GM12878 (cell line): ENCODE results near the gene SYF2. TPM values are rescaled to one million over a fixed set of nuclear protein-coding genes. Genes with fewer than 3 reads are reported as not detected.

ENCODE experiments used
- BCL3 ChIP-seq: IDR thresholded peaks from 2 replicates; pipeline ENCODE4 v1.6.1; 2011; ENCODE audit warnings: borderline replicate concordance, low read depth, mild to moderate bottlenecking, moderate library complexity, low read length; ENCODE audit not compliant: insufficient read depth, poor library complexity, severe bottlenecking
- FOXM1 ChIP-seq: IDR thresholded peaks from 2 replicates; pipeline ENCODE4 v1.6.1; 2012; ENCODE audit warnings: low read depth, mild to moderate bottlenecking, inconsistent platforms, low read length, moderate library complexity
- HDGF ChIP-seq: fragments of 450-650 bp; IDR thresholded peaks from 2 replicates; pipeline ENCODE4 v1.6.1; 2016; ENCODE audit warnings: antibody characterized with exemption
- HSF1 ChIP-seq: fragments of 150-350 bp; IDR thresholded peaks from 2 replicates; pipeline ENCODE4 v1.6.1; 2014; ENCODE audit warnings: mild to moderate bottlenecking, low read depth, low read length
- JUND ChIP-seq: IDR thresholded peaks from 2 replicates; pipeline ENCODE4 v1.6.1; 2012; ENCODE audit warnings: low read depth, mild to moderate bottlenecking, low read length, improper control_type of control experiment, moderate library complexity
- NBN ChIP-seq: fragments of 450-650 bp; IDR thresholded peaks from 2 replicates; pipeline ENCODE4 v1.6.1; 2016
- NFIC ChIP-seq: IDR thresholded peaks from 2 replicates; pipeline ENCODE4 v1.6.1; 2012; ENCODE audit warnings: low read depth, mild to moderate bottlenecking, inconsistent platforms, low read length, moderate library complexity
- POLR2A ChIP-seq: IDR thresholded peaks from 2 replicates; pipeline ENCODE4 v1.6.1; 2011; ENCODE audit warnings: low read depth, mild to moderate bottlenecking, low read length
- POLR2AphosphoS2 ChIP-seq: IDR thresholded peaks from 2 replicates; pipeline ENCODE4 v1.6.1; 2011; ENCODE audit warnings: low read depth, mild to moderate bottlenecking, low read length, improper control_type of control experiment, moderate library complexity
- RB1 ChIP-seq: fragments of 450-650 bp; formaldehyde crosslinking; IDR thresholded peaks from 2 replicates; pipeline ENCODE4 v1.6.1; 2017; ENCODE audit warnings: mild to moderate bottlenecking, borderline replicate concordance
- SKIL ChIP-seq: fragments of 450-650 bp; IDR thresholded peaks from 2 replicates; pipeline ENCODE4 v1.6.1; 2017; ENCODE audit warnings: mild to moderate bottlenecking, low read depth, inconsistent platforms; ENCODE audit not compliant: poor library complexity, severe bottlenecking
- SP1 ChIP-seq: IDR thresholded peaks from one replicate; pipeline ENCODE4 v1.6.1; 2011; ENCODE audit warnings: low read depth, low read length
- SPI1 ChIP-seq: IDR thresholded peaks from 2 replicates; pipeline ENCODE4 v1.6.1; 2011; ENCODE audit warnings: low read depth, mild to moderate bottlenecking, low read length, moderate library complexity, borderline replicate concordance; ENCODE audit not compliant: insufficient read depth
- SREBF2 ChIP-seq: IDR thresholded peaks from 2 replicates; pipeline ENCODE4 v1.6.1; 2012; ENCODE audit warnings: mild to moderate bottlenecking, low read length
- STAT3 ChIP-seq: IDR thresholded peaks from 2 replicates; pipeline ENCODE4 v1.6.1; 2011; ENCODE audit warnings: low read depth, low read length, improper control_type of control experiment
- YBX1 ChIP-seq: fragments of 450-650 bp; IDR thresholded peaks from 2 replicates; pipeline ENCODE4 v1.6.1; 2016; ENCODE audit warnings: antibody characterized with exemption
- YY1 ChIP-seq: IDR thresholded peaks from 2 replicates; pipeline ENCODE4 v1.6.1; 2011; ENCODE audit warnings: low read depth, mild to moderate bottlenecking, low read length
- ZNF217 ChIP-seq: fragments of 450-650 bp; IDR thresholded peaks from 2 replicates; pipeline ENCODE4 v1.6.1; 2017; ENCODE audit warnings: antibody characterized with exemption, mild to moderate bottlenecking
- ZNF24 ChIP-seq: fragments of 450-650 bp; IDR thresholded peaks from 2 replicates; pipeline ENCODE4 v1.6.1; 2017; ENCODE audit warnings: antibody characterized with exemption, mild to moderate bottlenecking
- ZNF592 ChIP-seq: fragments of 450-650 bp; IDR thresholded peaks from 2 replicates; pipeline ENCODE4 v1.6.1; 2017; ENCODE audit warnings: mild to moderate bottlenecking, moderate library complexity
- ZNF622 ChIP-seq: fragments of 450-650 bp; IDR thresholded peaks from 2 replicates; pipeline ENCODE4 v1.6.1; 2017; ENCODE audit warnings: mild to moderate bottlenecking, inconsistent platforms
- polyA plus RNA-seq, 11 experiments: library from polyadenylated mRNA; depleted of rRNA in 4 of 11; unstranded in 6 of 11; stranded (reverse) in 5 of 11; fragments of >200 nt; fragmentation: Nextera tagmentation in 4 of 11; fragmentation: Illumina TruSeq in 1 of 11; extraction: Ambion mirVana in 4 of 11; extraction: Trizol in 1 of 11; gene quantifications; 1 replicate in 1 of 11; 2 replicates in 10 of 11; pipeline versions ENCODE4 v1.2.1 to v1.2.3, GENCODE V29; 2011 to 2016; ENCODE audit warnings: inconsistent platforms in 2 of 11, missing spikeins in 2 of 11, low read depth in 1 of 11
- total RNA-seq, 4 experiments: library from RNA; depleted of rRNA in 3 of 4; stranded (reverse); fragments of >200 nt in 3 of 4; fragmentation: Illumina TruSeq in 1 of 4; extraction: Trizol in 1 of 4; gene quantifications; 2 replicates each; pipeline versions ENCODE4 v1.2.1 to v1.2.3, GENCODE V29; 2013 to 2021

The SYF2 gene
- total and polyA plus RNA-seq, 10 of the 15 experiments (the other 5 are each of a cell fraction or from before 2014, with no cell fraction given), result 20.3 to 70.5 (median 35.3) TPM

GRCh38 chr1:25247024-25247828 is 14.9 kb upstream of the SYF2 start, which contains the start of gene RSRP1 (continued):
- TF ChIP-seq ZNF592, result no peak
- peak; percentile 76 for TF ChIP-seq BCL3
- 0 out of 2 replicates have a peak, but pooled peaks have one; percentile 50 for TF ChIP-seq ZNF24
- no peak for TF ChIP-seq SREBF2
- no peak for TF ChIP-seq ZNF622
- TF ChIP-seq ZNF217, result no peak
- peak; percentile 99 for TF ChIP-seq NBN
- peak; percentile 52 for TF ChIP-seq SP1
- peak; percentile 100 for TF ChIP-seq POLR2AphosphoS2
- peak; percentile 100 for TF ChIP-seq POLR2A
- TF ChIP-seq FOXM1, result no peak
- TF ChIP-seq YY1, result peak; percentile 36
- no peak for TF ChIP-seq HSF1
- peak; percentile 50 for TF ChIP-seq SKIL
- no peak for TF ChIP-seq NFIC
- peak; percentile 89; the same call in 1 of the 2 replicates for TF ChIP-seq HDGF
- TF ChIP-seq RB1, result peak; percentile 97
- TF ChIP-seq STAT3, result no peak
- TF ChIP-seq JUND, result no peak
- TF ChIP-seq YBX1, result no peak
- no peak for TF ChIP-seq SPI1
